IPS DF 19.7 (cell line): ENCODE measurements around the gene DNAL4.

Experiments used
- DNase-seq: peaks from one replicate; pipeline ENCODE4 v3.0.0-alpha.2; 2013; ENCODE audit warnings: low read depth, low spot score

Gene DNAL4

DNA sequence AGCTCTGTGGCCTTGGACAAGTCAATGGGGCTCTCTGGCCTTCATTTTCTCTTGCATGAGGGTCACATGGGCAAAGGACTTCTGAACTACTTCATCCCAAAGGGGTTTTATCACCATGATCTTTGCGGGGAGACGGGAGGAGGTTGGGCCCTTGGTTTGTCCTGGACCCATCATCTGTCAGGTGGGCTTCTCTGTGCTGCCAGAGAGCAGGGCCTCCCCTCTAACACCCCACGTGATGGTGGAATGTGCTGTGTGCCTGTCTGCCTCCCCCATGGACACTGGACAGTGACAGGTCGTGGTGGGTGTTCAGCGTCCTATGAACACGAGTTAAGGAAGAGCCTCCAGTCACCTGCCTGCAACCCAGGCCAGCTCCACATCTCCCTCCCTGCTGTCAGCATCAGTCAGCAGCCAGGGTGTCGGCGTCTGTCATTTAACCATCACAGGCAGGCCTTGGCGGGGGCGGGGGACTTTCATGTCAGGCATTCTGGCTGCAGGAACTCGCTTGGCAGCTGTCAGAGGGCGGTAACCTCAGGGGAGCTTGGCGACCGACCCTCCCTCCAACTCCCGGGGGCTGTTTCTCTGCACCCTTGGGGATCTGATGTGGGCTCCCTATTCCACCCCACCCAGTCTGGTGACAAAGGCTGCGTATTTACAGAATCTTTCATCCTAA, 35.5 kb downstream of the DNAL4 start:
- DNase-seq, result no peak

DNA sequence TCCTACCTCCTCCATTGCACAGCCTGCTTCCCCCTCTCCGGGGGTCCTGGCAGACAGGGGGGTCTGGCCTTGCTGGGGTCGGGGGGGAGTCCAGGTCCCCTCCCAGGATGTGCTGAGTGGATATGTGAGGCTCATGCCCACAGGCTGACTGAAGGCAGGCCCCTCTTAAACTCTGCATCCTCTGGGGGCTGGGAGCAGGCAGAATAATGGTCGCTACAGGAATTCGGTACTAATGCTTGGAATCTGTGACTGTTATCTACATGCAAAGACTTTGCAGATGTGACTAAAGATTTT, 36.5 kb downstream of the DNAL4 start:
- no peak for DNase-seq

DNA sequence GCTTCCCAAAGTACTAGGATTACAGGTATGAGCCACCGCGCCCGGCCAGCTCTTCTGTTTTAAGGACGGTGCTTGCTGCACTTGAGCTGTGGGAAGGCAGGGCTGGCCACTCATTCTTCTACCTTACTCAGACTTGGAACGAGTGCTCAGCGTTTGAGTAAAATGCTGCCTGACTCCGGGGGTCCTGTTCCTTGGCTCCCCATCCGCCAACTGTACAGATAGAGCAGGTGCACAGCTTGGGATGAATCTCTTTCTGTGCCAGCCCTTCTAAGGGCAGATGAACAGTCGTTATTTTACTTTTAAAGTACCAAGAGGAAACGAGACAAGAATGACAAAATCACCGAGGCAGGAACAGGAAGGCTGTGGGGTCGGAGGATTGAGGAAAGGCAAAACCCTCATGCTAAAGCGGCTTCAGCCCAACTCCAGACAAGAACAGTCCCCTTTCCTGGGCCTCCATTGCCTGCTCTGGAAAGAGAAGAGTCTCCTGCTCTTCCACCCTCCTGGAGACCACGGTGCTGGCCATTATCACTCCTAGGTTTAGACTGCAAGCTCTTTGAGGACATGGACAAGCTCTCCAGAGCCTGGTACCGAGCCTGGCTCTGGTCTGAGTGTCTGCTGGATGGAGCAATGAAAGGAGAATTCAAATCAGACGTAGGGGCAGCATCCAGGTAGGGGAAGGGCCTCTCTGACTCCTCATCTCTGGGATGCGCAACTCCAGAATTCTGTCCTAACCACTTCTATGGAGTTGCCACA, 37.1 kb downstream of the DNAL4 start:
- no peak for DNase-seq

DNA sequence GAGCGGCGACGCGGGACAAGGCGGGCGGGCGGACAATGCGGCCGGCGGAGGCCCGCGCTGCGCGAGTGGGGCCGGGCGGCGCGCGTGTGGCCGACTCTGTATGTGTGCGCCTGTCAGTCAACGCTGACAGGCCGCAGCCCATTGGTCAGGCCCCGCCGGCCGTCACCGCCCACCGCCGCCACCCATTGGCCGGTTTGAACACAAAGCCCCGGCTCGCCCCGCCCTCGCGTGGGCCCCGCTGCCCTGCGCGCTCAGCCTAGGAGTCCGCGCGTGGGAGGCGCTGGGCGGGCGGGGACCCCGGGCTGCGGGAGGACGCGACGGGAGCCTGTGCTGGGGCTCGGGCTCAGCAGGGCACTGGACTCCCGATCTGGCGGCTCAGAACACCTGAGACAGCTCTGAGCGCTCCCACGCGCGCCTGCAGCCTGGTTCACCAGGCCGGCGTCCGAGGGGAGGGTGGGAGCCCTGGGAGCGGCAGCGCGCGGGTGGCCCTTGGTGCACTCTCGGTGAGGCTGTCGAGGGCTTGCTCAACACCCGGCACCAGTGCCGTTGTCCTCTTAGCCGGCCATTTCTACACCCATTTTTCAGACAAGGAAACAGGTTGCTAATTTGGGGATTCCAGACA, 37.9 kb downstream of the DNAL4 start, which contains the start of gene SUN2:
TSS of gene SUN2 (minus strand) at position 88 of the 622 bp plus-strand sequence. CDS start 3,370 bp downstream, outside the sequence.
- no peak for DNase-seq

DNA sequence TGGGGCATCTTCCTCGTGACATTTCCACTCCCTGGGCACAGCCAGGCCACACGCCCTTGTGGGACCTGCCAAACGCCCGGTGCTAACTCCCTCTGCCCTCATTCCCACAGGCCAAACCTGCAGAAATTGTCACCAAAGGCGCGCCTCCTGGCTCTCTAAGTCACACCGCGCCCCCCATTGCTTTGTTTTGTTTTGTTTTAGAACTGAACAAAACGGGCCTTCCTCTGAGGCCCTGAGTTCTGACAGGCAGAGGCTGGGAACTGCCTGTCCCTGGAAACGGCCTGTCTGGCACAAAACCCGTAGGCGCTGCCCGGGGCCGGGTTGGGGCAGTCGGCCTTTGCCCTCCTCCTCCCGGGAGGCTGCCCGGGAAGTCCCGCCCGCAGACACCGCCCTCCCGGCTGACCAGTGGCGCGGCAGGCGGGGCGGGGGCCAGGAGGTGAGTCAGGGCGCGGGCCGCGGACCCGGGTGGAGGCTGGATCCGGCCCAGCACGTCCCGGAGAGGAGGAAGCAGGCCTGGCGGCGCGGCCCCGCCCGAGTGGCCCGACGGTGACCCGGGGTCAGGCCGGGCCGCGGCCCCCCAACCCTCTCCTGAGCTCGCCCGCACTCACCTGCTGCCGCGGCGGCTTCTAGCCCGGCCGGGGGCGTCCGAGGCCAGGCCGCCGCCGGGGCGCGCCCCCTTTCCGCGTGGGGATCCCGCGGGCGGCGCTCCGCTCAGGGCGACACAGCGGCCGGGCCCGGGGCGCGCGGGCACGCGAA, 38.6 kb downstream of the DNAL4 start:
- no peak for DNase-seq

DNA sequence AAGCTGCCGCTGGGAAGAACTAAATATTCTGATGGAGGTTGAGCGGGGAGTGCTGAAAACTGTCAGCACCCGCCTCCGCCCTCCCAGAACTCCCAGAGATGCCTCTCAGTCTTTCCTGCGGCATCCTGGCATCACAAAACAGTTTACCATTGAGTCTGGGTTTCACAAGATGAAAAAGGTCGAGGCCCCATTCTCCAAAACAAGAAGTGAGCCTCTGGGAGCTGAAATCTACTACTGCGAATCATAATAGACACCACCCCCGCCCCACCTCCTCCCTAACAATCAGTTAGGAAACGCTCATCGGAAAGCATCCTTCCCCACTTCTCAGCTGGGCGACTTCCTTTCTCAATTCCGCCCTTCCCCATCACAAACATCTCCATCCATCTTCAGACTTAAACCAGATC, 39.2 kb downstream of the DNAL4 start:
- no peak for DNase-seq

DNA sequence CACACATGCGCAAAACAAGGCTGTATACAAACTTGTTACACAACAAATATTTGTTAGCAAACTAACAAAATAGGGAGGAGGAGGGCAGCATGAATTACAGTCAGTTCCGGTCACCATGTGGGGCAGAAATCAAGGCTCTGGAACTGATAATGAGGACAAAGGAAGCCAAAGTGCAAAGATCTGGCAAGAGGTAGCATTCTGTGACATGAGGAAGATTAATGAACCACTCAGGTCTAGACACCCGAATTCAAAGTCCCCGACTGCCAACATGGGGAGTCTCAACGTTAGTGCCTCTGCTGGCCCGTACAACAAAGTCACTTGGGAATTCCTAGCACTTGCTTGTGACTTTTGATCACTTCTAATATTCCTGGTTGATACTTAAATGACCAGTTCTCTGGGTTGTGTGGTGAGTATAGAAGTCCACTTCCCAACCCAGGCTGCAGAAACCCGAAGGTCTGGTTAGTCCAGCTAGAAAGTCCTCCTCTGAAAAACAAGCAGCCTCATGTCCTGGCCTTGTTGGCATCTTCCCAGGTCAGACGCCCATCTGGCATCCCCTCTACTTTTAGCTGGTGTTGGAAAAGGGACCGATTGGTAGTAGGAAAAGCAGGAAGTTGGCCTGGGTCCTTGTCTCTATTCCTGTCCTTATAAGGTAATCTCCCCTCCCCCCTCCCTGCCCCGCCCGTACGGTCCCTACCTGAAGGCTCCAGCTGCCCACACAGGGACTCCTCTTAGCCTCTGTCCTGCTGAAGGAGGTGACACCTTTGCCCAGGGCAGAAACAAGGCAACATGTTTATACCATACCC, 39.8 kb downstream of the DNAL4 start:
- DNase-seq, result no peak

DNA sequence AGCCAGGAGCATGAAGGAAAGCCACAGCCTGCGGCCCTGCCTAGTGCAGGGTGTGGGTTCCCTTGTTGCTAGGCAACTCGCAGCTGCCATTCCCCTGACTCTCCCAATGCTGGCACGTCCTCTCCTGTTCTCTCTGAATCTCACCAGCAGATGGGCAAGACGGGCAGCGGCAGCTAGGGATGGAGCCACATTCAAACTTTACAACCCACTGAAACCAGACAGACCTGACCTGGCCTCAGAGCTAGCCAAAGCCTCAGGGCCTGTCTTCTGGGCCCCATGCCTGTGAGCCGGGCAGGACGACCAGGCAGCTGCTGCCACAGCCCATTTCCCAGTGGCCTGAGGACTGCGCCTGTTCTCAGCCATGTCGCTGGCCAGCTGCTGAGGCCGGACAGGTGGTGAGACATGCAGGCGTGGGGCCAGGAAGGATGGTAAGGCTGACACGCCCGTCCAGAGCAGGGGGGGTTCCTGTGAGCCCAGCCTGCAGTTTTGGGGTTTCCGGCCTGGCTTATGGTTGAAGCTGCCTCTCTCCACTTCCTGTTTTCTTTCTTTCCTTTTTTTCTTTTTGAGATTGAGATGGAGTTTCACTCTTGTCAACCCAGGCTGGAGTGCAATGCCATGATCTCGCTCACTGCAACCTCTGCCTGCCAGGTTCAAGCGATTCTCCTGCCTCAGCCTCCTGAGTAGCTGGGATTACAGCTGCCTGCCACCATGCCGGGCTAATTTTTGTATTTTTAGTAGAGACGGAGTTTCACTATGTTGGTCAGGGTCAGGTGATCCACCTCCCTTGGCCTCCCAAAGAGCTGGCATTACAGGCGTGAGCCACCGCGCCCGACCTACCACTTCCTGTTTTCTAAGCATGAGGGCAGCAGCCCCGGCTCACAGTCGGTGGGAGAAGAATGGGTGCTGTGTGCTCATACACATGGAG, 42.3 kb downstream of the DNAL4 start:
- DNase-seq, result no peak

DNA sequence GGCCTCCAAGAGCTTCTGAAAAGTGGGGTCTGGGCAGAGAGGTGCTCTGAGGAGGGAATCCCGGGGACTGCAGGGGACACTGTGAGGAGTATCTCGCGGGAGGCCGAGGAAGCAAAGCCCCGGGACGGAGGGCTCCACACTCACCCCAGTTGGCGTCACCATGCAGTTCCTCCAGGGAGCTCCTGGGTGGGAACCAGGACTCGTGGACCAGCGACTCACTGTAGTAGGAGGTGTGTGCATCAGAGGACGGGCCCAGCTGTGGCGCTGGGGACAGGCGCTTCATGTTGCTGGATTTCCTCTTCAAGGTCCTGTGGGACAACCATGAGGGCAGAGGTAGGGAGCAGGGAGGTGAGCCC, 42.9 kb downstream of the DNAL4 start:
- no peak for DNase-seq

DNA sequence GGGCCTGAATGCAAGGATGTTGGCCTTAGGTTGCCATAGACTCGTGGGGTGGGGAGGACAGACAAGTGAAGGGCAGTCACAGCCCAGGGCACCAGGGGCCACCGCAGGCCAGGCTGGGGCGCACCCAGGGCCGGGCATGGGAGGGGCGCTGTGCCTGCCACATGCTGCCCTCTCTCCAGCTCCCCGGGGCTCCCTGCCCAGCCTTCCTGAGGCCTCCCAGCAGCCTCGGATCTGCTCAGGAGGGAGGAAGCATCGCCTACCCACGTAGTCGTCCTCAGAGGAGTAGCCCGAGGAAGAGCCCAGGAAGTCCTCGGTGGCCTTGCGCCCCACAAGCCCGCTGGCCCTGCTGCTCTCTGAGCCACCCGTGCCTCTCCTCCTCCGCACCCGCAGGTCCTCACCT, 43.3 kb downstream of the DNAL4 start:
- DNase-seq, result no peak

DNA sequence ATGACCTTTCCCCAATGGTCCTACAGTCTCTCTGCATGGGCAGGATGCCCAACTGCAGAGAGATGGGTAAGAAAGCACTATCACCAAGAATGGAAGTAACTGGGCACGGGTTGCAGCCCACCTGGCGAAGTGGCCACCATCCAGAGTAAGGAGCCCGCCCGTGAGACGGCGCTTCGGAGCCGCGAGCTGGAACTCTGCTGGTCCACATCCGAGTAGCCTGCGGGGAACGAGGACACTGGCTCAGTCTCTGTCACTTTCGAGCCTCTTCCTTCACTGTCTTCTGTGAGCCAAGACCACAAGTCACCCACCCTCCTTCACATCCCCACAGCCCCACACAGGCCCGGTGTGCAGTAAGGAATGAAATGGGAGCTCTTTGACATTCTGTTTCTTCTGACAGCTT, 43.8 kb downstream of the DNAL4 start:
- DNase-seq, result no peak

DNA sequence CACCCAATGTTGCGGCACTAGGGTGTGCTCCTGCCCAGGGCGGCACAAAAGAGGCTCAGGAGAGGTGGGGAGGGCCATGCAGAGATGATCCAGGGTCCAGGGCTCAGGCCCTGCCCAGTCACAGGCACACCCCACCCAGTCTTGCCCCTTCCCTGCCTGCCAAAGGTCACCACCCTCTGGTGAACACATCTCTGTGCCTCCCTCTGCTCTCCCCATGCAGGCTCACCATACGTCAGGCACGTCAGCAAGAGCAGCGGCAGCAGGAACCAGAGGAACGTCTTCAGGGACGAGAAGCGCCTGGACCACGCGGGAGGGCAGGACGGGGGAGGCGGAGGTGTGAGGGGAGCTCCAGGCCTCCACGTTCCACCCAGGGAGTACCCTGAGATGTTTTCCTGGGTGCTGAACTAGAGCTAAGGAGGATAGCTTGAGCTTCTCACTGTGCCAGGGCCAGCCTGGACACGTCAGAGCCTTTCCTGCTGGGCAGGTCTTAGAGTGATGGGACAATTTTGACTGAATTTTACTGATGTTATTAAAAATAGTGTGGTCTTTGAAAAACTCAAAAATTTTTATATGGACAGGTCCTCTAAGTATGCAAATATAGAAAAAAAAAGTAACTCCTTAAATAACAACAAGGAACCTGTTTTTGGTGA, 45.3 kb downstream of the DNAL4 start:
- no peak for DNase-seq

DNA sequence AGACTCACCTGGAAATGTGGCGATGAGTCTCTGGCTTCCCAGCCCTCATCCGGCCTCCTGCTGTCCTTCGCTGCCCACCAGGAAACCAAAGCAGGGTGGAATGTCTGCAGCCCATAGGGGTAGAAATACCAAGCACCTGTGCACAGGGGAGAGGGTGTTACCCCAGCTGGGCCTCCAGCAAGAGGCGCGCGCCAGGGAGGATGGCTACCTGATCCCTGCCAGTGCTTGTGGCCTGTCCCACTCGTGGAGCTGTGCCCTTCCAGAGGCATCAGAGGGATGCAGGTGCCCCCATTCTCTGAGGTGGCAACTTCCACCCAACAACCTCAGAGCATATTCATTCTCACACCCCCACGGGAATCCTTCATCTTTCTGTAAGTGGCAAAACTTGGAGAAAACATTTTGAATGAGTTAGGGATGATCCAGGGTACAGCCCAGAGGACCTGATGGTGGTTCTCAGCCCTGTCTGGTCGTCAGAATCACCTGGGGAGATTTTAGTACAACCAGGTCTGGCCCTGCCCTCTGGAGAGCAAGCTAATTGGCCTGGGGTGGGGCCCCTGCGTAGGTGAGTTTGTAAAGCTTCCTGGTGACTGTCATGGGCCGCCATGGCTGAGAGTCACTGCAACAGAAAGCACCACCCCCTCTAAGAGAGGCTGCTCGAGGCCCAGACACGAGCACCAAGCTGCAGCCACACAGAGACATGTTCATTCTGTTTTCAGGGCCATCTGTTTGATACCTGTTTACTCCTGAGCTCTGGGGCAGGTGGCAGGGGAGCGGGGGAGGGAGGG, 48.1 kb downstream of the DNAL4 start:
- DNase-seq, result no peak

DNA sequence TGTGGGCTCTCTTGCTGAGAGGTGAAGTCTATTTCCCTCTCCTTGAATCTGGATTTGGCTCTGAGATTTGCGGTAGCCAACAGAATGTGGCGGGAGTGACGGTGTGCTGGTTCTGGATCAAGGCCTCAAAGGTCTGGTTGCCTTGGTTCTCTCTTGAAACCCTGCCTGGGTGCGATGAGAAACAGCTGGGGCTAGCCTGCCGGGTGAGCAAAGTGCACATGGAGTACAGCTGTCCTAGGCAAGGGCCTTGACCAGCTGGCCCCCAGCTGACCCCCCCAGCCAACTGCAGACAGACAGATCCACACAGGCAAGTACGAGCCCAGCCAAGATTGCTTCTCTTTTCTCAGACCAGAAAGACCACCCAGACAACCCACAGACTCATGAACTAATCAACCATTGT, 49.0 kb downstream of the DNAL4 start:
- no peak for DNase-seq

DNA sequence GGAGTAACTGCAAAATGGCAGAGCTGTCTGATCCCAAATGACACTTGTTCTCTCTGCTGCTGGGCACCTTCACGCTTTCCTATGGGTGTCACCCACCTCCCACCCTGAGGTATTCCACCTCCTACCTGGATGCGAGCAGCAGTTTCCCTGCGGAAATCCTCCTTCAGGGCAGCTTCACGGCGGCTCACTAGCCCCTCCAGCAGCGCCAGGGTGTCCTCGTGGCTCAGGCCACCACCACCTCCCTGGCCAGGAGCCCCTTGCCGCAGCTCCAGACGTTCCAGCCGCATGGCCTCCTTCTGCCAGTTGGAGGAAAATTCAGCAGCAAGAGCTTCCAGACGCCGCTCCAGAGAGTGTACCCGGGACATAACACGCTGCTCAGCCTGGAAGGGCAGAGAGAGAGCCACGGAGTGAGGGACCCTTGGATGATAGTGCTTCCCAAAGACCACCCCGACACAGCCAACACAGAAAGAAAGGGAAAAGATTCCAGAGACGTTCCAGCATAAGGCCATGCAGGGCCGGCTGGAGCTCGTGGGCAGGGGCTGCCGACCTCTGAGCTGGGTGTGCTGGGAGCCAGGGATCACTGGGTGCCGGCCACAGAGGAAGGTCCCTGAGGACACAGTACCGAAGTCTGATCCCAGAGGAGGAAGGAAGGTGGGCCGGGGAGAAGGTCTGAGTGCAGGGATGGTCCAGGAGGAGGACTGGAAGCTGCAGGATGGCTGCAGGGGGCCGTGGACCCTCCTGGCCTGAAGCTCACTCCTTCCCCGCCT, 51.6 kb downstream of the DNAL4 start:
- no peak for DNase-seq

DNA sequence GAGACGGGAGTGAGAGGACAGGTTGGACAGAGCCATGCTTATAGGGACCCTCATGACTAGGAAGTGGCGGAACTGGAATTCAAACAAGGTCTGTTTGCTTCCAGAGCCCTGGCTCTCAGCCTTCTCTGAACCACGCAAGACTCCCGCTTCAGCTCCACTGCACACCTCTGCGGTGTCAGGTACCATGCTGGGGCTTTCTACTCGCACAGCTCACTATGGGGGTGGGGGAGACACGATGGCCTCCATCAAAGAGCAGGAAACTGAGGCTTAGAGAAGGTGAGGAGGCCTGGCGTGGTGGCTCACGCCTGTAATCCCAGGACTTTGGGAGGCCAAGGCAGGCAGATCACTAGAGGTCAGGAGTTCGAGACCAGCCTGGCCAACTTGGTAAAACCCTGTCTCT, 52.4 kb downstream of the DNAL4 start:
- DNase-seq, result no peak

DNA sequence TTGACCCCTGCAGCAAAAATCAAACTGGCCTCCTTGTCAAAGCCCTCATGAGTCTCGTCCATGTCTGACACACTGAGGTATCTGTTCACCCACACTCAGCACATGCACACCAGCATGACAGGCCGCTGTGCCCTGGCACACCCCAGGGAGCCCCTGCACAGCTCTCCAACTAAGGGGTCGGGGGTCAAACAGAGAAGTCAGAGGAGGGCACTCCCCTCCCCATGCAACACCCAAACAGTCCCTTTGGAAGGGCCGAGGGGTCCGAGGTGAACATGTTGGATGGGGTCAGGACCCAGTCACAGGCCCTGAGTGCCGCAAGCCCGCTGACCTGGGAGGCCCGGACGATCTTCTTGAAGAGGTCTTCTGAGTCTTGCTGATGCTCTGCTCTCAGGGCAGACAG, 52.8 kb downstream of the DNAL4 start:
- no peak for DNase-seq

DNA sequence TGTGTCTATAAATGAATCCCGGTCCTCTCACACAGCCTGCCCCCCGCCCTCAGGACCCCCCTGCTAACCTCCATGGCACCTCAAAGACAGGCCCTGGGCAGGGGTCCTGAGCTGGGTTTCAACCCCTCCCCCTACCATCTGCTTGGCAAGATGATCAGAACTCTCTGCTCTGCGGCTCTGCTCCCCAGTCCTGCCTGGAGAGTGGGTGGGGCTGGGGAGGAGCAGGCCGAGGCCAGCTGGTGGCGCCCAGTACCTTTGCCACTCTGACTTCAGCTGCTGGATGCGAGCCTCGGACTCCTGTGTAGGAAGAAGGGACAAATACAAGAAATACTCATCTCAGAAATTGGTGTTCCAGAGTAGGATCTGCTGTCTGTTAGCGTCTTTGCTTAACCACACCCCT, 53.2 kb downstream of the DNAL4 start:
- DNase-seq, result no peak
